ENCODE measurements around the gene TRPV6. TPM values are rescaled to one million over a fixed set of nuclear protein-coding genes. Genes with fewer than 3 reads are reported as not detected.

The TRPV6 gene
- total RNA-seq, 3 donors from 2014 or later (not counting 1 experiment from before 2014, with no cell fraction given): not detected

GRCh38 chr7:142908290-142908689 is 22.7 kb upstream of the TRPV6 start:
- H3K27ac ChIP-seq (ENCODE audit: low read length): no peak overlapping the region
- Mint-ChIP-seq H3K4me3 (no peak overlapping the region), H3K9me3 (no peaks in the 10 kb centered on the region), H3K36me3 (no peaks in the 10 kb centered on the region), H3K27ac (no peak overlapping the region), H3K27me3 (ENCODE audit: low read depth in 2 of 2) (peaks cover 16 to 23% of the 10 kb centered on the region in 2 donors), H3K4me1 (no peaks in the 10 kb centered on the region)
- WGBS (ENCODE audit: insufficient coverage): 95% methylated on average over 11 of the region's 11 CpGs
- no peak overlapping the region for H3K4me3 ChIP-seq (ENCODE audit: low read length)
- no peaks in the 10 kb centered on the region for H3K36me3 ChIP-seq (ENCODE audit: control insufficient read depth, insufficient read depth, low read length)
- TF ChIP-seq CTCF (IDR thresholded peaks at IDR 0.05): no peak
- H3K9me3 ChIP-seq (ENCODE audit: control insufficient read depth, insufficient read depth, low read length): no peaks in the 10 kb centered on the region
- H3K4me1 ChIP-seq (ENCODE audit: control insufficient read depth, insufficient read depth, low read length): no peaks in the 10 kb centered on the region
- H3K27me3 ChIP-seq (ENCODE audit: control insufficient read depth, insufficient read depth, low read length): no peaks in the 10 kb centered on the region
- DNase-seq (no peak), ATAC-seq (no peak)
- intact Hi-C loops (cut with micrococcal nuclease): no loop called here

GRCh38 chr7:142906643-142907042 is 21.1 kb upstream of the TRPV6 start:
- DNase-seq (no peak), ATAC-seq (no peak)
- intact Hi-C loops (cut with micrococcal nuclease): no loop called here
- Mint-ChIP-seq H3K4me1 (no peaks in the 10 kb centered on the region), H3K4me3 (no peak overlapping the region), H3K36me3 (no peaks in the 10 kb centered on the region), H3K9me3 (no peaks in the 10 kb centered on the region), H3K27me3 (ENCODE audit: low read depth in 2 of 2) (peaks cover 16 to 20% of the 10 kb centered on the region in 2 donors), H3K27ac (no peak overlapping the region)
- no peak for TF ChIP-seq CTCF (IDR thresholded peaks at IDR 0.05)
- 63% methylated on average over 2 of the region's 2 CpGs for whole genome bisulfite sequencing (ENCODE audit: insufficient coverage)
- H3K4me1 ChIP-seq (ENCODE audit: control insufficient read depth, insufficient read depth, low read length): no peaks in the 10 kb centered on the region
- H3K4me3 ChIP-seq (ENCODE audit: low read length): no peak overlapping the region
- no peaks in the 10 kb centered on the region for H3K27me3 ChIP-seq (ENCODE audit: control insufficient read depth, insufficient read depth, low read length)
- no peaks in the 10 kb centered on the region for H3K36me3 ChIP-seq (ENCODE audit: control insufficient read depth, insufficient read depth, low read length)
- no peaks in the 10 kb centered on the region for H3K9me3 ChIP-seq (ENCODE audit: control insufficient read depth, insufficient read depth, low read length)
- H3K27ac ChIP-seq (ENCODE audit: low read length): no peak overlapping the region

- no peaks in the 10 kb centered on the region for H3K36me3 Mint-ChIP-seq
- ATAC-seq (no peak), DNase-seq (no peak)
- H3K27ac Mint-ChIP-seq: no peak overlapping the region
- no peaks in the 10 kb centered on the region for H3K4me1 Mint-ChIP-seq
- peaks cover 16 to 20% of the 10 kb centered on the region in 2 donors for H3K27me3 Mint-ChIP-seq (ENCODE audit: low read depth in 2 of 2)
- H3K27ac ChIP-seq (ENCODE audit: low read length): no peak overlapping the region
- no peaks in the 10 kb centered on the region for H3K36me3 ChIP-seq (ENCODE audit: control insufficient read depth, insufficient read depth, low read length)
- intact Hi-C loops (cut with micrococcal nuclease): no loop called here
- H3K9me3 Mint-ChIP-seq: no peaks in the 10 kb centered on the region
- H3K4me3 ChIP-seq (ENCODE audit: low read length): no peak overlapping the region
- H3K4me1 ChIP-seq (ENCODE audit: control insufficient read depth, insufficient read depth, low read length): no peaks in the 10 kb centered on the region
- H3K4me3 Mint-ChIP-seq: no peak overlapping the region
- no peaks in the 10 kb centered on the region for H3K27me3 ChIP-seq (ENCODE audit: control insufficient read depth, insufficient read depth, low read length)
- 92% methylated on average over 2 of the region's 2 CpGs for WGBS (ENCODE audit: insufficient coverage)
- TF ChIP-seq CTCF (IDR thresholded peaks at IDR 0.05): no peak
- H3K9me3 ChIP-seq (ENCODE audit: control insufficient read depth, insufficient read depth, low read length): no peaks in the 10 kb centered on the region
These were observed 20.2 kb upstream of the TRPV6 start for GRCh38 chr7:142905759-142906158.

- Histone ChIP-seq H3K27me3 (ENCODE audit: control insufficient read depth, insufficient read depth, low read length) (no peaks in the 10 kb centered on the region), H3K4me1 (ENCODE audit: control insufficient read depth, insufficient read depth, low read length) (no peaks in the 10 kb centered on the region), H3K27ac (ENCODE audit: low read length) (no peak overlapping the region), H3K9me3 (ENCODE audit: control insufficient read depth, insufficient read depth, low read length) (no peaks in the 10 kb centered on the region), H3K36me3 (ENCODE audit: control insufficient read depth, insufficient read depth, low read length) (no peaks in the 10 kb centered on the region), H3K4me3 (ENCODE audit: low read length) (no peak overlapping the region)
- H3K4me1 Mint-ChIP-seq: no peaks in the 10 kb centered on the region
- H3K27ac Mint-ChIP-seq: no peak overlapping the region
- no peaks in the 10 kb centered on the region for H3K9me3 Mint-ChIP-seq
- DNase-seq: no peak
- intact Hi-C loops (cut with micrococcal nuclease): no loop called here
- ATAC-seq: no peak
- no peaks in the 10 kb centered on the region for H3K36me3 Mint-ChIP-seq
- H3K27me3 Mint-ChIP-seq (ENCODE audit: low read depth in 2 of 2): peaks cover 16 to 17% of the 10 kb centered on the region in 2 donors
- no peak for TF ChIP-seq CTCF (IDR thresholded peaks at IDR 0.05)
- no peak overlapping the region for H3K4me3 Mint-ChIP-seq
These were observed 18.6 kb upstream of the TRPV6 start for GRCh38 chr7:142904128-142904527.

Data from natural killer cell (primary cell).